ENCODE measurements around the gene CCT4.
A peak's percentile ranks its signal among the peaks of the same experiment; 100 is the strongest.
"Not testable (repeated sequence)": the region's sequence is repeated elsewhere in the genome, so short reads cannot be mapped to it uniquely, and the experiment has no call there.

CCT4 gene

GRCh38 chr2:61853847-61854563, 34.5 kb downstream of the CCT4 start, which contains the start of gene FAM161A:
Gene FAM161A (minus strand): TSS chr2:61854060. CDS start chr2:61854041, 19 bp downstream.
- Mint-ChIP-seq H3K36me3 (peaks cover 3% of the 10 kb centered on the region), H3K4me1 (ENCODE audit: low read depth) (peaks cover 22% of the 10 kb centered on the region), H3K27ac (peak within 1 kb of the TSS; percentile 99), H3K9me3 (ENCODE audit: low read depth) (no peaks in the 10 kb centered on the region), H3K27me3 (no peaks in the 10 kb centered on the region), H3K4me3 (peak within 1 kb of the TSS; percentile 94)

DNA sequence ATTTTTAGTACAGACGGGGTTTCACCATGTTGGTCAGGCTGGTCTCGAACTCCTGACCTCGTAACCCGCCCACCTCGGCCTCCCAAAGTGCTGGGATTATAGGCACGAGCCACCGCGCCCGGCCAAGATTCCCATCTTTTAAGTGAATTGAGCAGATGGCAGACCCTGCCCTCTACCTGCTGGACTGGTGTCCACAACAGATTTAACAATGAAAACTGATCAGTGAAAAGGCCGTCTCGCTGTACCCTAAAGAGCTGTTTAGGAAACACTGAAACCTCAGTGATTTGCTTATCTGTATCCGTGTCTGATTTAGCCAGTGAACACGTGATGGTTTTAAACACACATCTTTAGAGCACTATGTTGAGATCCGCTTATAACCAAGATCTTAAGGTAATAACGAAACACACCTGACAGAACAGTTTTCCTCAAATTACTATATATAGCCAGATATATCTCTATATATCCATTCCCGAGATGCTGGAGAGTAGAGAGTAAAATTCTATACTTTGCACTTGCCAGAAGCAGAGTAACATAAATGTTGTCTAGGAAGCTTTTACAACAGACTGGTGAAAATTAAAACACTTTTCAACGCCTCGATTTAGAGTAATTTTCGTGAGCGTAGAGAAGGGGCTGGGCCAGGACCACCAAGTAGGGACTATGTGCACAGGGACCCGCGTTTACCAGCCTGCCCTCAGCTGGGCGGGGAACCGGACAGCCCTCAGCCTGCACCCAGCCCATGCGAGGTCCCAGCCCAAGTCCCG, 35.2 kb downstream of the CCT4 start:
- H3K27ac Mint-ChIP-seq, result peak overlapping the region; percentile 99
- H3K36me3 Mint-ChIP-seq, result peaks cover 3% of the 10 kb centered on the region
- H3K9me3 Mint-ChIP-seq (ENCODE audit: low read depth), result no peaks in the 10 kb centered on the region
- H3K4me1 Mint-ChIP-seq (ENCODE audit: low read depth), result peaks cover 22% of the 10 kb centered on the region
- peak overlapping the region; percentile 94 for H3K4me3 Mint-ChIP-seq
- H3K27me3 Mint-ChIP-seq, result no peaks in the 10 kb centered on the region

- not testable (repeated sequence) for H3K27ac Mint-ChIP-seq; H3K9me3 Mint-ChIP-seq (ENCODE audit: low read depth); H3K4me3 Mint-ChIP-seq; H3K27me3 Mint-ChIP-seq; H3K36me3 Mint-ChIP-seq
- H3K4me1 Mint-ChIP-seq (ENCODE audit: low read depth), result peaks cover 19% of the 10 kb centered on the region
Observed at GRCh38 chr2:61851270-61851669, 37.2 kb downstream of the CCT4 start.

DNA sequence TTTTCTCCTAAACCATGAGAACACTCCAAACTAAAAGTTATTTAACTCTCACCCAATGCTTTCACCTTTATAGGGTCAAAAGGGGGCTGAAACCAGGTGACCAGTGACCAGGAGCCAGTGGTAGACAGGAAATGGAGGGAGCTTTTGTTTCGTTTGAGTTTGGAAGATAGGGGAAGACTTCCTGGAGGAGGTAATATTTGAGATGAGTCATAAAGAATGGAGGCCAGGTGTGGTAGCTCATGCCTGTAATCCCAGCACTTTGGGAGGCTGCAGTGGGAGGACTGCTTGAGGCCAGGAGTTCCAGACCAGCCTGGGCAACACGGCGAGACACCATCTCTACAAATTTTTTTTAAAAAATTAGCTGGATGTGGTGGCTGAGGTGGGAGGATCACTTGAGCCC, 43.1 kb downstream of the CCT4 start:
- Mint-ChIP-seq H3K27ac (no peak overlapping the region), H3K4me3 (no peak overlapping the region)

DNA sequence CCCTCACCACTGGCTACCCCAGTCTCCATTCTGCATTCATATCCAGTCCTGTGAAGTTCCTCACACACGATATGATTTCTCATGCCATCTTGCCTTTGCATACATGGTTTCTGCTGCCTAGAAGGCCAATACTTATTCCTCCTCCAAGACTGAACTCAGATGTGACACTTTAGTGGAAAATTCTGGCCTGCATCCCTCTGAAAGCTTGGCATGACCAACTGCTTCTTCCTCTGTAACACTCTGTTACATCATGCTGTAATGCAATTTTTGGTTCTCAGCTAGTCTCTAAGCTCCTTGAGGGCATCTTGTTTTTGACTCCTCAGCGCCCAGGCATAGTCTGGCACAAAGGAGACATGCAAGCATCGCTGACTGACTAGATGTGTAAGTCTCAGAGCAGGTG, 47.2 kb downstream of the CCT4 start:
- no peaks in the 10 kb centered on the region for H3K27me3 Mint-ChIP-seq
- no peaks in the 10 kb centered on the region for H3K4me1 Mint-ChIP-seq (ENCODE audit: low read depth)
- no peaks in the 10 kb centered on the region for H3K9me3 Mint-ChIP-seq (ENCODE audit: low read depth)
- H3K36me3 Mint-ChIP-seq, result peaks cover 10% of the 10 kb centered on the region
- H3K27ac Mint-ChIP-seq, result no peak overlapping the region
- H3K4me3 Mint-ChIP-seq, result no peak overlapping the region

More for the DNA sequence above, 43.1 kb downstream of the CCT4 start:
- peaks cover 8% of the 10 kb centered on the region for H3K36me3 Mint-ChIP-seq
- no peaks in the 10 kb centered on the region for H3K9me3 Mint-ChIP-seq (ENCODE audit: low read depth)
- H3K4me1 Mint-ChIP-seq (ENCODE audit: low read depth), result no peaks in the 10 kb centered on the region
- no peaks in the 10 kb centered on the region for H3K27me3 Mint-ChIP-seq

- Mint-ChIP-seq H3K27me3 (no peaks in the 10 kb centered on the region), H3K36me3 (peaks cover 16% of the 10 kb centered on the region), H3K4me3 (no peak overlapping the region), H3K27ac (no peak overlapping the region), H3K4me1 (ENCODE audit: low read depth) (no peaks in the 10 kb centered on the region), H3K9me3 (ENCODE audit: low read depth) (no peaks in the 10 kb centered on the region)
Observed at GRCh38 chr2:61834893-61835292, 53.6 kb downstream of the CCT4 start.

DNA sequence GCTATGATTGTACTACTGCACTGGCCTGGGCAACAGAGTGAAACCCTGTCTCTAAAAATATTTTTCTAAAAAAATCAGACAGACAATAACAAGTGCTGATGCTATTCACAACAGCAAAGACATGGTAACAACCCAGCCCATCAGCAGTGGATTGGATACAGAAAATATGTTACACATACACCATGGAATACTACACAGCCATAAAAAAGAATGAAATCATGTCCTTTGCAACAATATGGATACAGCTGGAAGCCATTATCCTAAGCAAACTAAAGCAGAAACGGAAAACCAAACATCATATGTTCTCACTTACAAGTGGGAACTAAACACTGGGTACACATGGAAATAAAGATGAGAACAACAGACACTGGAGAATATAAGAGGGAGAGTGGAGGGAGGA, 54.5 kb downstream of the CCT4 start:
- no peak overlapping the region for H3K4me3 Mint-ChIP-seq
- no peaks in the 10 kb centered on the region for H3K27me3 Mint-ChIP-seq
- peaks cover 16% of the 10 kb centered on the region for H3K36me3 Mint-ChIP-seq
- H3K27ac Mint-ChIP-seq, result no peak overlapping the region
- no peaks in the 10 kb centered on the region for H3K9me3 Mint-ChIP-seq (ENCODE audit: low read depth)
- no peaks in the 10 kb centered on the region for H3K4me1 Mint-ChIP-seq (ENCODE audit: low read depth)

DNA sequence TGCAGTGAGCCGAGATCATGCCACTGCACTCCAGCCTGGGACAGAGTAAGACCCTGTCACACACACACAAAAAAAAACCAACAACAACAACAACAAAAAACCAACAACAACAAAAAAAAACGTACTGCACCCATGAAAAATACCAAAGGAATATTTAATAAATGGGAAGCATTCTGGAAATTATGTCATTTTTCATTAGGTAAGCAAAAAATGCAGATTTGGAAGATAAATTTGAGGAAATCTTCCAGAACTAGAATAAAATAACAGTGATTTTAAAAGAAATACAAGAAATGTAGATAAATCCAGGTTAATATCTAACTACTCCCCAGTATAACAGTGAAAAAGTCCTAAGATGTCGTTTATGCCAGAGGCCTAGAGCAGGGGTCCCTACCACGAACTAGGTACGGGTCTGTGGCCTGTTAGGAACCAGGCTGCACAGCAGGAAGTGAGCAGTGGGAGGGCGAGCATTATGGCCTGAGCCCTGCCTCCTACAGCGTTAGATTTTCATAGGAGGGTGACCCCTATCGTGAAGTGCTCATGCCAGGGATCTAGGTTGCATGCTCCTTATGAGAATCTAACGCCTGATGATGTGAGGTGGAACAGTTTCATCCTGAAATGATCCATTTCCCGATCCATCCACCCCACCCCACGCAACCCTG, 56.1 kb downstream of the CCT4 start:
- no peaks in the 10 kb centered on the region for H3K4me1 Mint-ChIP-seq (ENCODE audit: low read depth)
- H3K27me3 Mint-ChIP-seq, result no peaks in the 10 kb centered on the region
- H3K27ac Mint-ChIP-seq, result no peak overlapping the region
- no peak overlapping the region for H3K4me3 Mint-ChIP-seq
- H3K36me3 Mint-ChIP-seq, result peaks cover 16% of the 10 kb centered on the region
- no peaks in the 10 kb centered on the region for H3K9me3 Mint-ChIP-seq (ENCODE audit: low read depth)

DNA sequence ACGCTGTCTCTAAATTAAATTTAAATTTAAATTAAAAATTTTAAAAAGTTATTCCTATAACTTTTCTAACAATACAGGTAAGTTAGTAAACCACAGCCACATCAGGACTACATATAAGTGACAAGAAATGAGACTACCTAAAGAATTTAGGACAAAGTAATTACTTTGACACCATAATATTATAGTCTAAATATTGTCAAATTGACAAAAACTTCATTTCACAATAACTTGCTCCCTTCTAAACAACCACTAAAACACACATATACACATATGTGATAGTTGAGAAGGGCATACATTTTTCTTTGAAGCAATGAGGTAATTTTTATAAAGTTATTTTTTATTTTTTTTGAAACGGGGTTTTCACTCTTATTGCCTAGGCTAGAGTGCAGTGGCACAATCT, 66.2 kb downstream of the CCT4 start:
- H3K36me3 Mint-ChIP-seq, result no peaks in the 10 kb centered on the region
- H3K4me1 Mint-ChIP-seq (ENCODE audit: low read depth), result no peaks in the 10 kb centered on the region
- no peak overlapping the region for H3K27ac Mint-ChIP-seq
- H3K4me3 Mint-ChIP-seq, result no peak overlapping the region
- no peaks in the 10 kb centered on the region for H3K9me3 Mint-ChIP-seq (ENCODE audit: low read depth)
- no peaks in the 10 kb centered on the region for H3K27me3 Mint-ChIP-seq

Data from activated naive CD8-positive, alpha-beta T cell (primary cell).